Neuronal stem cell (in vitro differentiated cells): ENCODE measurements around the gene EWSR1.

Source experiments
- DNase-seq: peaks from one replicate; pipeline ENCODE4 v3.0.0-alpha.2; 2013; ENCODE audit warnings: low spot score
- H2AFZ ChIP-seq: one replicate; pipeline ENCODE4 v1.6.1; 2013; ENCODE audit warnings: mild to moderate bottlenecking, low read length, inconsistent platforms
- H2AK5ac ChIP-seq: 2 replicates; pipeline ENCODE4 v1.6.1; 2013; ENCODE audit warnings: low read depth, mild to moderate bottlenecking, inconsistent platforms, low read length, moderate library complexity, mixed read lengths
- H2BK120ac ChIP-seq: 2 replicates; pipeline ENCODE4 v1.6.1; 2013; ENCODE audit warnings: low read depth, mild to moderate bottlenecking, inconsistent platforms, low read length, moderate library complexity, mixed read lengths
- H2BK12ac ChIP-seq: one replicate; pipeline ENCODE4 v1.6.1; 2013; ENCODE audit warnings: low read length, inconsistent platforms
- H2BK15ac ChIP-seq: 2 replicates; pipeline ENCODE4 v1.6.1; 2013; ENCODE audit warnings: mild to moderate bottlenecking, low read length, inconsistent platforms, mixed read lengths
- H2BK5ac ChIP-seq: one replicate; pipeline ENCODE4 v1.6.1; 2013; ENCODE audit warnings: inconsistent platforms, mild to moderate bottlenecking, low read length, moderate library complexity
- H3K14ac ChIP-seq: one replicate; pipeline ENCODE4 v1.6.1; 2013; ENCODE audit warnings: low read length, inconsistent platforms
- H3K18ac ChIP-seq: 2 replicates; pipeline ENCODE4 v1.6.1; 2013; ENCODE audit warnings: low read length, inconsistent platforms
- H3K23ac ChIP-seq: 2 replicates; pipeline ENCODE4 v1.6.1; 2013; ENCODE audit warnings: low read depth, mild to moderate bottlenecking, mixed read lengths, low read length, inconsistent platforms; ENCODE audit not compliant: poor library complexity
- H3K27ac ChIP-seq: replicated peaks from 3 replicates; pipeline ENCODE4 v1.5.1; 2013; ENCODE audit warnings: low read length, inconsistent platforms
- H3K27me3 ChIP-seq, 3 experiments: 2 replicates each; pipeline ENCODE4 v1.6.1; 2013; ENCODE audit warnings: low read length in 3 of 3, mild to moderate bottlenecking in 2 of 3, inconsistent platforms in 1 of 3, low read depth in 1 of 3, mixed read lengths in 1 of 3, moderate library complexity in 1 of 3; ENCODE audit not compliant: control insufficient read depth in 3 of 3, insufficient read depth in 3 of 3
- H3K36me3 ChIP-seq, 2 donors: replicated peaks in 1 of 2; 2 replicates each; pipeline ENCODE4 v1.6.1; 2013; ENCODE audit warnings: low read length in 2 of 2; ENCODE audit not compliant: control insufficient read depth in 2 of 2, insufficient read depth in 2 of 2
- H3K4ac ChIP-seq: 2 replicates; pipeline ENCODE4 v1.6.1; 2013; ENCODE audit warnings: inconsistent platforms, mild to moderate bottlenecking, low read length, moderate library complexity
- H3K4me1 ChIP-seq, 2 donors: 1 replicate in 1 of 2; 2 replicates in 1 of 2; pipeline ENCODE4 v1.6.1; 2013; ENCODE audit warnings: low read length in 2 of 2, low read depth in 1 of 2; ENCODE audit not compliant: control insufficient read depth in 2 of 2, insufficient read depth in 1 of 2
- H3K4me2 ChIP-seq: one replicate; pipeline ENCODE4 v1.6.1; 2013; ENCODE audit warnings: mild to moderate bottlenecking, low read length, inconsistent platforms; ENCODE audit not compliant: insufficient read depth, poor library complexity, severe bottlenecking
- H3K4me3 ChIP-seq, 2 donors: 2 replicates each; pipeline ENCODE4 v1.5.1; 2013; ENCODE audit warnings: low read length in 2 of 2, mild to moderate bottlenecking in 2 of 2, inconsistent platforms in 1 of 2, moderate library complexity in 1 of 2
- H3K79me1 ChIP-seq: one replicate; pipeline ENCODE4 v1.6.1; 2013; ENCODE audit warnings: low read depth, mild to moderate bottlenecking, inconsistent platforms, low read length, moderate library complexity
- H3K9ac ChIP-seq: one replicate; pipeline ENCODE4 v1.6.1; 2013; ENCODE audit warnings: mild to moderate bottlenecking, low read depth, low read length, inconsistent platforms; ENCODE audit not compliant: poor library complexity
- H3K9me3 ChIP-seq, 2 donors: replicated peaks in 1 of 2; 2 replicates each; pipeline versions ENCODE3 to v1.6.1; 2013; ENCODE audit warnings: low read length in 2 of 2, mild to moderate bottlenecking in 2 of 2, inconsistent platforms in 1 of 2, low read depth in 1 of 2, mixed read lengths in 1 of 2, moderate library complexity in 1 of 2; ENCODE audit not compliant: control insufficient read depth in 2 of 2, insufficient read depth in 1 of 2
- H4K8ac ChIP-seq: one replicate; pipeline ENCODE4 v1.6.1; 2013; ENCODE audit warnings: low read depth, mild to moderate bottlenecking, inconsistent platforms, low read length, moderate library complexity
- H4K91ac ChIP-seq: one replicate; pipeline ENCODE4 v1.6.1; 2013; ENCODE audit warnings: low read length, low read depth, mild to moderate bottlenecking, inconsistent platforms; ENCODE audit not compliant: poor library complexity
- WGBS, 2 donors: extraction: QIAGEN DNeasy Blood & Tissue Kit; methylation state at CpG; one replicate each; pipeline ENCODE4 v1.1.7; 2013; ENCODE audit warnings: missing lambda C conversion rate in 2 of 2, mixed read lengths in 1 of 2; ENCODE audit not compliant: insufficient read length in 2 of 2, insufficient replicate concordance in 1 of 2; ENCODE audit errors: extremely low coverage in 2 of 2; 5-methylcytosine and 5-hydroxymethylcytosine counted together

The EWSR1 gene

DNA sequence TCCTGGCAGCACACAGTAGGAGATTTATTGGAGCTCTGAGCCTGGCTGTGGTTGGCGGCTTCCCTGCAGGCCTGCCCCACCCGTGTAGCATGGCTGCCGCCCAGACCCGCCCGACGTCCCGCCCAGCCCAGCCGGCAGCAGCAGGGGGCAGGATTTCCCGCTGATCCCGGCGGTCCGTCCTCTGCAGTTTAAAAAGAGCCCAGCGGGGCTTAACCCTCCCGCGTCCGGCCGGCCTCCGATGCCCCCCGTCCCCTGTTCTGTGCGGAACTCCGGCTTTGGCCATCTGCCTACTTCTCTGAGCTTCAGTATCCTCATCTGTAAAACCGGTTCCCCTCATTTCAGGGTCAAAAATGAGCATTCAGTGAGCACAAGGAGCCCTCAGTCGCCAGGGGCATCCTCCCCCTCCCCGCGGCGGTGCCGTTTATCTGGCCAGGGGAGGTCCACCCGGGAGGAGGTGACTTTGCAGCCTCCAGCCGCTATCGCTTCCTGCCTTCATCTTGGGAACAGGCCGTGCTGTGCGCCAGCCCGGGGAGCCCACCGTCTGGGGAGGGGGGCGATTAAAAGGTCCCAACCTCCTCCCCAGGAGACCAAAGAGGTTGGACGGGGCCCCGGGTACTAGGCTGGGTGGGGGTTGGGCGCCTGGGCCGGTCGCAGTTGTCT lies 38.2 kb downstream of the EWSR1 start, which contains the start of gene GAS2L1:
TSS of gene GAS2L1 (plus strand) at position 476 of the 660 bp plus-strand sequence. CDS start 1,456 bp downstream, outside the sequence.
- Histone ChIP-seq H3K4ac (peak within 1 kb of the TSS; percentile 77), H3K9me3 (no peaks in the 10 kb centered on the region), H2BK12ac (peak within 1 kb of the TSS; percentile 27), H3K18ac (peak within 1 kb of the TSS; percentile 98), H4K8ac (no peak within 1 kb of the TSS), H2BK15ac (peak within 1 kb of the TSS; percentile 99), H3K4me2 (peak within 1 kb of the TSS; percentile 90), H3K27ac (peak within 1 kb of the TSS; percentile 88), H2BK120ac (peak within 1 kb of the TSS; percentile 84), H2AFZ (peak within 1 kb of the TSS; percentile 99), H3K4me1 (peaks cover 20 to 23% of the 10 kb centered on the region in 2 donors), H3K14ac (no peak within 1 kb of the TSS), H3K9ac (no peak within 1 kb of the TSS), H2AK5ac (peak within 1 kb of the TSS; percentile 71), H3K79me1 (peaks cover 4% of the 10 kb centered on the region), H3K23ac (peak within 1 kb of the TSS; percentile 45), H3K4me3 (peak within 1 kb of the TSS; percentile 59 to 83), H4K91ac (peak within 1 kb of the TSS; percentile 82), H3K36me3 (peaks cover 2 to 6% of the 10 kb centered on the region in 2 donors), H2BK5ac (peak within 1 kb of the TSS; percentile 97), H3K27me3 (peaks cover 0 to 4% (median 0%) of the 10 kb centered on the region in 3 experiments)
- no CpG with 5 or more reads among the region's 40 CpGs for WGBS, 2 donors
- DNase-seq, result peak; percentile 61

DNA sequence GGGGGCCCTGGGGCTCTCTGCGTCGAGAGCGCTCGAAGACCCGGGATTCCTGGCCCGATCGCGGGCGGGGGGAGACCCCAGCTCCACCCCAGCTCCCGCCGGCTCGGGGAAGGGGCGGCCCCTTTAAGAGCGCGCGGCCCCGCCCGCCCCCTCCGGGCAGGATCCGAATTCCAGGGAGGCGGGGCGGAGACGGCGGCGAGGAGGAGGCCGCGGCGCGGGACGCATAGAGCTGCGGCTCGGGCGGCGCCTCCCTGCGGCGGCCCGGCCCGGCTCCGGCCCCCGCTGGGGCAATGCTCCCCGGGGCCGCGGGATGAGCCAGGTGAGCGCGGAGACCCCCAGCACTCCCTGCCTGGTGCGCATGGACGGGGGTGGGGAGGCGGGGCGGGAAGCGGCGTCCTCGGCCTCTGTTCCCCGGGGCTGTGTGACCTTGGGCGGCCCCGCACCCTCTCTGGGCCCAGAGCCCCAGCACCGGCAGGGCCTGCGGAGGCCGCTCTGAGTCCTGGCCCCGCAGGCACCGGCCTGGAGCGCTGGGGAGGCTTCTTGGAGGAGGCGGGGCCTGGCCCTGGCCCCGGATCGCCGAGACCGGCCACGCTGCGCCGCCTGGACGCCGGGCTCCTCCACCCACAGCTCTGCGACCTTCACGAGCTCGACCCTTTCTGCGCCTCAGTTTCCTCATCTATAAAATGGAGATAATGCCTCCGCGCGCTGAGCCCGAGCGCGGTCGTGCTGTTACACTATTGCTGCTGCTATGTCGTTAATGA lies 38.9 kb downstream of the EWSR1 start:
- Histone ChIP-seq H2AK5ac (peak overlapping the region; percentile 1), H4K8ac (no peak overlapping the region), H3K23ac (peak overlapping the region; percentile 45), H3K18ac (peak overlapping the region; percentile 98), H3K79me1 (peaks cover 4% of the 10 kb centered on the region), H2BK12ac (no peak overlapping the region), H2BK120ac (peak overlapping the region; percentile 84), H3K4me2 (peak overlapping the region; percentile 90), H2BK15ac (peak overlapping the region; percentile 97), H3K27me3 (peaks cover 0 to 4% (median 0%) of the 10 kb centered on the region in 3 experiments), H2BK5ac (peak overlapping the region; percentile 97), H3K4ac (no peak overlapping the region), H3K9me3 (no peaks in the 10 kb centered on the region), H3K36me3 (no peaks in the 10 kb centered on the region), H3K9ac (no peak overlapping the region), H2AFZ (peak overlapping the region; percentile 99), H3K14ac (no peak overlapping the region), H4K91ac (no peak overlapping the region), H3K27ac (peak overlapping the region; percentile 88), H3K4me1 (peaks cover 22 to 28% of the 10 kb centered on the region in 2 donors), H3K4me3 (peak overlapping the region; percentile 59 to 83)
- no CpG with 5 or more reads among the region's 83 CpGs for WGBS, 2 donors
- peak; percentile 83 for DNase-seq

DNA sequence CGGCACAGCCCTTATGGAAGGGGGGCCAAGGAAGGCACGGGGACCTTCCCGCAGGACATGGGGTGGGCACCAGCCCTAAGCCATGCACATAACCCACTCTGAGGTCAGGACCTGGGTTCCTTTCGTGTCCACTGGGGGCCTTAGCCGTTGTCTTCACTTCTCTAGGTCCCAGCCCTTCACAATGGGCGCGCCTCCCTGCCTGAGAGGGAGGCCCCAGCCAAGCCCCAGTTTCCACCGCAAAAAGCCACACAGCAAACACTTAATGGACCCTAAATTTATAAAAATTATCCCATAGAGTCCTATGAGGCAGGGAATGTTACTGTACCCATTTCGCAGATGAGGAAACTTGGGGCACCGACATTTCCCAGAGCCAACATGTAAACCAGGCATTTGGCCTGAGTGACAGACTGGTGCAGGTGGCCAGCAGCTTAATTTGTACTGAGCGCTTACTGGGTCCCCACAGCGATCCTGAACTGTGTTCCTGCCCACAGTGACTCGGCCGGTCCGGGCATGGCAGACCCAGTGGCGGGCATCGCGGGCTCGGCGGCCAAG lies 39.6 kb downstream of the EWSR1 start:
- no CpG with 5 or more reads among the region's 20 CpGs for WGBS, 2 donors
- peak overlapping the region; percentile 99 for H2AFZ ChIP-seq
- H3K9ac ChIP-seq, result peak overlapping the region; percentile 82
- H3K4me1 ChIP-seq, result peaks cover 22 to 28% of the 10 kb centered on the region in 2 donors
- peak overlapping the region; percentile 87 for H2BK5ac ChIP-seq
- H3K4me2 ChIP-seq, result peak overlapping the region; percentile 90
- peak overlapping the region; percentile 59 to 81 for H3K4me3 ChIP-seq
- peak overlapping the region; percentile 99 for H2BK15ac ChIP-seq
- H3K23ac ChIP-seq, result peak overlapping the region; percentile 86
- no peak overlapping the region for H4K8ac ChIP-seq
- peaks cover 0 to 5% (median 0%) of the 10 kb centered on the region in 3 experiments for H3K27me3 ChIP-seq
- H4K91ac ChIP-seq, result no peak overlapping the region
- H3K79me1 ChIP-seq, result peaks cover 4% of the 10 kb centered on the region
- H3K36me3 ChIP-seq, result no peaks in the 10 kb centered on the region
- H2BK120ac ChIP-seq, result peak overlapping the region; percentile 24
- no peak overlapping the region for H3K27ac ChIP-seq
- no peak overlapping the region for H3K4ac ChIP-seq
- H3K9me3 ChIP-seq, result no peaks in the 10 kb centered on the region
- no peak for DNase-seq
- peak overlapping the region; percentile 76 for H3K18ac ChIP-seq
- H2BK12ac ChIP-seq, result peak overlapping the region; percentile 47
- H2AK5ac ChIP-seq, result peak overlapping the region; percentile 78
- H3K14ac ChIP-seq, result peak overlapping the region; percentile 84
